NB4 (cell line): ENCODE measurements around the gene TLE5.

Source experiments
- DNase-seq: peaks from one replicate; pipeline ENCODE4 v3.0.0; 2010; ENCODE audit warnings: low read depth
- H3K4me3 ChIP-seq: one replicate; pipeline ENCODE4 v1.5.1; 2011; ENCODE audit warnings: mild to moderate bottlenecking, low read depth, low read length, moderate library complexity
- MYC ChIP-seq: IDR thresholded peaks from 2 replicates; pipeline ENCODE4 v1.6.1; 2011; ENCODE audit warnings: low read depth, low read length
- POLR2A ChIP-seq: IDR thresholded peaks from 2 replicates; pipeline ENCODE4 v1.6.1; 2011; ENCODE audit warnings: mild to moderate bottlenecking; ENCODE audit not compliant: insufficient read length; ENCODE audit errors: extremely low read depth
- TF ChIP-seq, protein P1 (sequence below): IDR thresholded peaks from 2 replicates; pipeline ENCODE4 v1.6.1; 2011; ENCODE audit warnings: low read depth, low read length
- TF ChIP-seq, protein P2 (sequence below): IDR thresholded peaks from one replicate; pipeline ENCODE4 v1.5.1; 2012; ENCODE audit warnings: low read depth, low read length

TLE5 gene

DNA sequence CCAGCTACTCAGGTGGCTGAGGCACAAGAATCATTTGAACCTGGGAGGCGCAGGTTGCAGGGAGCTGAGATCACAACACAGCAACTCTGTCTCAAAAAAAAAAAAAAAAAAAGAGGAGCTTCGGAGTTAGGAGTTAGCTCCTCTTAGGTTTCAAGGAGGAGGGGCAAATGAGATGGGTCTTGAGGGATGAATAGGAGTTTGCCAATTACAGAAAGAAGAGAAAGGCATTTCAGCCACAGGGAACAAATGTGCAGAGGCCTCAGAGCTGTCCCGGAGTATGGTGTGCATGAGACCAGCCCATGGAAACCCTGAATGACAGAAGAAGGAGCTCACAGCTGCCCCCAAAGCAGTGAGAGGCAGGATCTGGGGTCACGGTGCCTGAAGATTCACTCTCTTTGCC is 57.8 kb downstream of the TLE5 start:
- no peak overlapping the region for H3K4me3 ChIP-seq
- no peak for TF ChIP-seq MYC
- no peak for TF ChIP-seq POLR2A
- TF ChIP-seq, protein P1, sequence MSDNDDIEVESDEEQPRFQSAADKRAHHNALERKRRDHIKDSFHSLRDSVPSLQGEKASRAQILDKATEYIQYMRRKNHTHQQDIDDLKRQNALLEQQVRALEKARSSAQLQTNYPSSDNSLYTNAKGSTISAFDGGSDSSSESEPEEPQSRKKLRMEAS, result no peak
- TF ChIP-seq, protein P2, sequence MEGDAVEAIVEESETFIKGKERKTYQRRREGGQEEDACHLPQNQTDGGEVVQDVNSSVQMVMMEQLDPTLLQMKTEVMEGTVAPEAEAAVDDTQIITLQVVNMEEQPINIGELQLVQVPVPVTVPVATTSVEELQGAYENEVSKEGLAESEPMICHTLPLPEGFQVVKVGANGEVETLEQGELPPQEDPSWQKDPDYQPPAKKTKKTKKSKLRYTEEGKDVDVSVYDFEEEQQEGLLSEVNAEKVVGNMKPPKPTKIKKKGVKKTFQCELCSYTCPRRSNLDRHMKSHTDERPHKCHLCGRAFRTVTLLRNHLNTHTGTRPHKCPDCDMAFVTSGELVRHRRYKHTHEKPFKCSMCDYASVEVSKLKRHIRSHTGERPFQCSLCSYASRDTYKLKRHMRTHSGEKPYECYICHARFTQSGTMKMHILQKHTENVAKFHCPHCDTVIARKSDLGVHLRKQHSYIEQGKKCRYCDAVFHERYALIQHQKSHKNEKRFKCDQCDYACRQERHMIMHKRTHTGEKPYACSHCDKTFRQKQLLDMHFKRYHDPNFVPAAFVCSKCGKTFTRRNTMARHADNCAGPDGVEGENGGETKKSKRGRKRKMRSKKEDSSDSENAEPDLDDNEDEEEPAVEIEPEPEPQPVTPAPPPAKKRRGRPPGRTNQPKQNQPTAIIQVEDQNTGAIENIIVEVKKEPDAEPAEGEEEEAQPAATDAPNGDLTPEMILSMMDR, result no peak
- no peak for DNase-seq

DNA sequence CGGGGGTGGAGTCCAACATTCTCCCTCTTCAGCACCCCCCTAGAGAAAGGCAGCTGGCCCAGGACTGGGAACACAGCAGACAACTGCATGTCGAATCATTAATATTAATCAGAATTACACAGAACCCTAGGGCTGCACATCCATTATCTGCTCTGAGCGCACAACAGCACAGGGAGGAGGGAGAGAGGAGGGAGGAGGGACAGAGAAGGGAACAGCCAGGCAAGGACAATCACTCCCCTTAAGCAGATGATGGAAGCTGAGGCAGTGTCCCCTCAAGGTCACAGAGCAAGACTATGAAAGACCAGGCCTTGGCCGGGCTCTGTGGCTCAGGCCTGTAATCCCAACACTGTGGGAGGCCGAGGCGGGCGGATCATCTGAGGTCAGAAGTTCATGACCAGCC is 59.2 kb downstream of the TLE5 start:
- no peak for DNase-seq
- no peak overlapping the region for H3K4me3 ChIP-seq
- TF ChIP-seq MYC (no peak), POLR2A (no peak)
- TF ChIP-seq, protein P2, result no peak
- TF ChIP-seq, protein P1, result no peak
